CD4-positive, alpha-beta T cell treated with Interferon alpha-2 for 1 hour (primary cell): Measurements from ENCODE around the gene OSBPL3.

ENCODE experiments used
- DNase-seq, 2 donors: peaks; one replicate each; pipeline ENCODE4 v3.0.0-alpha.2; 2020 to 2022

The OSBPL3 gene

DNA sequence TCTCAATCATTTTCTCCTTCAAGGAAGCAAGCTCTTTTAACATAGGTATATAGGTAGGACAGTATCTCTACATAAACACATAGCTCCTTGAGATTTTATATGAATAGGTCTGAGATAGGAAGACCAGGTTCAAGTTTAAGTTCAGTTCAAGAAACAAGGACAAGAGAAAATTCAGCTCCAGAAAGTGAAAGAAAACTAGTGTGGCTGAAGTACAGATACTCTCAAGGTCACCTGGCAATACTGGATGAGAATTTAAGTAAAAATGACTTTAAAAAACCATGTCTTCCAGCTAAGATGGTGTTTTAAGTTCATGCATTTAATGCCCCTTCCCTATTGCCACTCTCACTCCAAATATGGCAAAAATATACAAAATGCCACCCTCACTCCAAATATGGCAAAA is 91.3 kb downstream of the OSBPL3 start:
- DNase-seq, result no peak

DNA sequence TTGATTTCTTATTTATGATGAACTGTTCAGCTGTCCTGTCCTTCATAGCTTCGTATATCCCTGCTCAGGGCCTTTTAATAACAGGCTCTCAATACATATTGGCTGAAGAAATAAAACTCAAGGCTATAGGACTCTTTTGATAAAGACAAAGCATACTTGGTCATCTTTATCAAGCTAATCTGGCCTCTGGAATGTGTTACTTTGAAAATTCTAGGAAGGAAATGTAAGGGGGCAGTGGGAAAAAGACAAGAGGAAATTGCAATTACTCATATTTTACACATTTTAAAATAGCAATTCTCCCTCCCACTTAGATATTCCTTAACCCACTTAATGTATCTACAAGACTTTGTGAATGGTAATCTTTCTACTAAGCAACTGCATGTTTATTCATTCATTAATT is 94.3 kb downstream of the OSBPL3 start:
- no peak for DNase-seq

DNA sequence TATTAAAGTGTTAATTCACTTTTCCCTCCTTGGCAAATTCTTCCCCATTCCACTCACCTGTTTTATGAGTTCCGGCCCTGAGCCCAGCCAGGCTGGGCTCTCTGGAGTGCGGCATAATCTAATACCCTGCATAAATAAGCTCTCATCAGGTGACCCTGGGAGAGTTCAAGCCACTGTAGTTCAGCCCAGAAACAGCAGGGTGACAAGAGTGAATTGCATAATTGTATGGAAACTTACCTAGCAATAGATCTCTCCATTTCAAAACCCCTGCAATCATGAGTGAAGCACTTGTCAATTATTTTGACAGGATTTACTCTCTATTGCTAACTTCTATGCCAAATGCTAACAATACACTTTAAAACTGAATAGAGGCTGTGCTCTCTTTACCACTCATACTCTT is 94.7 kb downstream of the OSBPL3 start:
- no peak for DNase-seq

DNA sequence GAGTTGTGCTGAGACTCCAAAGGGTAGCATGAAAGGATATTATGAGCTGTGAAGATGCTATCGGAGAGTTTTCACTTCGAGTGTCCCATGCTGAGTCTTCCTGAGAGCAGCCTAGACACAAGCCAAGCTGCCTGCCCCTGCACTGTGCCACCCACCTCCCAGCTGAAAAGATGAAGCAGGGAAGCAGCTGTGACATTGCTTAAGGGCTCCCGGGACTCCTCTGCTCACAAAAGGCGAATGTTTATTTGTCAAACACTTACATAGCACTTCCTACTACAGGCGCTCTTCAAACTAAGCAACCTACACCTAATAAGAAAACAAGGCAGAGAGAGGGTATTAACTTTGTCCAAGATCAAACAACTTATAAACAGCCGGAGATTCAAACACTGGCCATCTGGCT is 95.6 kb downstream of the OSBPL3 start:
- DNase-seq, result no peak

DNA sequence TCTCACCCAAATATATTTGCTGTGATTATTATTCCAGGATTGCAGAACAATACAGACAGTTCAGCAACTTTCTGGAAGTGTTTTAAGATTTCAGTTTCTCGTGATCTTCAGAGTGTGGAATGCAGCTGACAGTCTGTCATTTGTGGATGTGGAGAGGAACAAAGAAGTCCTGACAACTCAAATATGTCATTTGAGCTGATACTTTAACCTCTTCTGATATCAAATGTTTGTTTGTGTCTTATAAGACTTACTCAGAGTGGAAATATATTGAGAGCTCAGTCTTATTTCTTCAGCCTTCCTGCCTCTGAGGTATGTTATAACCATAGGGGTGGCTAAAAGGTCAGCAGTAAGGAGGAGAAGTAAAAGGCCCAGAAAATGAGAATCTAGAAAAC is 96.4 kb downstream of the OSBPL3 start:
- DNase-seq, result no peak

DNA sequence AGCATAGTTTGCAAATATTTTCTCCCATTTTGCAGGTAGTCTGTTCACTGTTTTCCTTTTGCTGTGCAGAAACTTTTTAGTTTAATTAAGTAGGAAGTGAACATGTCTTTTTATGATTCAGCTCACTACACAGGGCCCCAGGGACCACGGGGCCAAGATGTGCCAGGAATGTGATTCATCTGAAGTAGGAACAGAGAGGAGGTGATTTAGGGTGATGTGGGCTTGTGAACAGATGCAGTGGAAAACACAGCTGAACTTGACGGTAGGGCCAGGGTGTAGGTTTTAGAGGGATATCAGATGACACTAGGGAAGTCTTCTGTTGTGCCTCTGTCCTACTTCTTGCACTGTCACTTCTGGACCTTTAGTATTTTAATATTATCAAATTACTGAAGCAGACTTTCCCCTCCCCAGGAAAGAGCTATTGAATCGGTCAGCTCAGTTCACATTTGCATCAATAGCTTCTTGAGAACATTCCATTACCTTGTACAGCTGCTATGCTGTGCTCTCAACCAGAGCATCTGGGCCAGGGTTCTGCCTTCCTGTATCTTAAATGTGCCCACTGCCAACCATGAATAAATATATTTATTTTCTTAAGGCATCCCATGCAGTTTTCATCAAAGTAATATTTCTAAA is 96.9 kb downstream of the OSBPL3 start:
- DNase-seq, result no peak

DNA sequence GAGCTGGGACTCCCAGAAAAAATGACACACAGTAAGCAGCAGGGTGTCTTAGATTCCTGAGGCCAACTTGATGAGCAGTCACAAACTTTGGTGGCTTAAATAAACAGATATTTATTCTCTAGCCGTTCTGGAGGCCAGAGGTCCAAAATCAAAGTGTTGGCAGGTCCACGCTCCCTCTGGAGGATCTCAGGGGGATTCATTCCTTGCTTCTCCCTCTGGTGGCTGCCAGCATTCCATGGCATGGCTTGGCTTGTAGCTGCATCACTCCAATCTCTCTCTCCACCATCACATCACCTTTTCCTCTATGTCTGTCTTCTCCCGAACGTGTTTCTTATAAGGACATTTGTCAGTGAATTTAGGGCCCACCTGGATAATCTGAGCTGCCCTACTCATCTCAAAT is 98.4 kb downstream of the OSBPL3 start:
- no peak for DNase-seq

DNA sequence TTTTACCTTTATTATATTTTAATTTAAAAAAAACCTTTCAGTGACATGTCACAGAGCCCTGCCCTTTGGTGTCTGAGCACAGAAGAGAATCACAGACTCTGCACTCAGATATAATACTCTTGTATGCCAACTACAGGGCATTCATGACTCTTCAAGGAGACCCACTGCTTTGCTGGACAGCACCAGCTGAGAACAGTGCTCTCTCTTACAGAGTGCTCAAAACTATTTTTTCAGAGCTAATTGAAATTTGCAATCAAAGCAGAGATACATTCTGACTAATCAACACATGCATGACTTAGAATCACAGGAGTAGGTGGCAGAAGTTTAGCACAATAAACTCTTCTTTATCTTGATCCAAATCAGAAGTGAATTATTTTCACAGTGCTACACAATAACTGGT is 99.1 kb downstream of the OSBPL3 start:
- no peak for DNase-seq

DNA sequence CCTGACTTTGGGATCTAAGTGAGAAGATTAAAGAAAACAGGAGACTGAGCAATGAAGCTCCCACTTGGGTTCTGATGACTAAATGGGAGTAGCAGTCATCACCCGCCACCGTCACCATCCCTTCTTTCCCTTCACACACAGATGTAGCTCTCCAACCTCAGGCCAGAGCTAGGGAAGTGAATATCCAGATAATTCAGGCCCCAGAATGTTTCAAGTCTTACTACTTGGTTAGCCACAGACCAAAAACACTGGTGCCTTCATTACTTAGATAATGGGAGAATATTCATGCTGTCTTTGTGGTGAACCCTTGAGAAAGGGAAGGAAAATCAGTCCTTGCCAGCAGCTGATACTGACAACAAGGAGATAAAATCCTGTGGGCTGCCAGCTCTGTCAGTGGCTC is 100.7 kb downstream of the OSBPL3 start:
- no peak for DNase-seq

DNA sequence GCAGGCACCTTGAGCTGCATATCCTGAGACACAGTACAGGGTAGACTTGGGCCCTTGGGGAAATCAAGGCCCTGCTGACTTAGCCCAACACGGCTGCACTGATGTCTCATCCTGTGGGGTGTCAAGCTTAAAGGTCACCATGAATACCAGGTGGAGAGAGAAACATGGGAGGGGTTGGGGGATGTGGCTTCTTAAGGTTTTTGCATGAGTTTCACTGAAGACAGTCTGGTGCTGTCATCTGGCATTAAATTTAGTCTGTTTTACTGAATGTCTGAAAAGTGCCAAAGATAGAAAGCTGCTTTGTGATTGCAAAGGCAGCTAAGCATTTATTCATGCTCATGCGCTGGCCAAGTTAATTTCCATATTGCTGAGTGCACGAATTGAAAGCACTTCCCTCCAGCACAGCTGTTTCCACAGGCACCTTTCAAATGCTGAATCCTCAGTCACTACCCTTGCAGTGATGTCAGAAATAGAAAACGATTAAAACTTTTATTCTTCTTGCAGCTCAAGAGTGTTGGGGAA is 102.1 kb downstream of the OSBPL3 start:
- peak in 1 of 2 donors; percentile 7 for DNase-seq

DNA sequence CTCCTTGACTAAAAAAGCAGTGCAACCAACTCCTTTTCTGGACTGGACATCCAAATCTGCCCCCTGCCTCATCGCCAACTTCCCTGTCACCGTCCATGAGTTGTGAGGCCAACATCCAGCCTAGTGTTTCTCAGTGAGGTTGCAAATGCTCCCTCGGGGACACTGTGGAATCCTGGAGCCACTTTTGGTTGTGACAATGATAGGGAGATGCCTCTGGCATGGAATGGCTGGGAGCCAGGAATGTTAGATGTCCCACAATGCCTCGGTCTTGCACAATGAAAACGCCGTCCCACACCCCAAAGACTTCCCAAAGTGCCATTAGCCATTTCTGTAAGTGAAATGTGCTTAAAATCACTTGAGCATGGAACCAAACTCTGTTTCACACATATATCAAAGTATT is 105.2 kb downstream of the OSBPL3 start:
- no peak for DNase-seq

DNA sequence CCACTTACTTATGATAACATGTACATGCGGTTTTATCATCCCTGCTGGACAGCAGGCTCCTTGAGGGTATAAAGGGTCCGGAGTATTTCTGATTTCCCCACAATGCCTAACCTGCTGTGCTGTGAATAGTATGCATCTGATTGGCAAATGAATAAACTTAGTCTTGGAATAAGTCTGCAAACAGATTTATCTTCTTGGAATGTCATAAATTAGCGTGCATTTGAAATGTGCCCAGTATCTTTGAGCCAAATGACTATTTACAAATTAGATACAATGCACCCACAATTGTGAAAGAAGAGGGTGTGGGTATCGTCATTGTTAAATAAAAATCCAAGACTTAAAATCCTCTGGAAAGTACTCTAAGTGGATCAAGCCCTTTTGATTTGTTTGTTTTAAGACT is 106.0 kb downstream of the OSBPL3 start:
- DNase-seq, result no peak

DNA sequence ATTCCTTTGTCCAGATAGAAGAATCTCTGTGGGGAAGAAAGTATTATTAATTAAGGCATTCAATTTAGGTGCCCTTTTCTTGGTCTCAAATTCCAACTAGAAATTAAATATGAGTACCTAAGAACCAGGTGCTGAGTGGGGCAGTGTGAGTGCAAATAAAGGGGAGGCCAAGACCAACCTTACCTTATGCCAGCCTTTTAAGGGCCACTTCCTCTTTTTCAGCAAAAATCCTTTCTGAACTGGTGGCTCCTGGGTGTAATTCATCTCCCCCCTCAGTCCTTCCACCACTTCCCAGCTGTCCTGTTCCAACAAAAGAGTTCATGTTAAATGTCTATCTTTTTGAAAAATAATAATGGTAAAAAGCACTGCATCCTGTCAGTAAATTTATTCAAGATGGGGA is 108.2 kb downstream of the OSBPL3 start:
- DNase-seq, result no peak

DNA sequence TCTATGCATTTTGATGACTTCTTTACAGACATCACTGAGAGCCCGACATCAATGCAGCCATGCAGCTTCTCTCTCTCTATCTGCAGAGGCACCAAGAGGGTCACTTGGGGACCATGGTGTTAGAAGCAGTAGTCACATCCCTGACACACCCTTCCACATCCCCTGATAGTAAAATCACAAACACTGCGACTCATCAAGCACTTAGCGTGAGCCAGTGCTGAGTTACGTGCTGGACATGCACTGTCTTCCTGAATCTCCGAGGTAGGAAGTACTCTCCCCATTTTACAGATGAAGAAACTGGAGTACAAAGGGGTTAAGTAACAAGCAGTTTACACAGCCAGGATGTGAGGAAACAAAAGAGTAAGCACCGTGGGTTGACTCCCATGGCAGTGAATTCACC is 109.2 kb downstream of the OSBPL3 start:
- no peak for DNase-seq

DNA sequence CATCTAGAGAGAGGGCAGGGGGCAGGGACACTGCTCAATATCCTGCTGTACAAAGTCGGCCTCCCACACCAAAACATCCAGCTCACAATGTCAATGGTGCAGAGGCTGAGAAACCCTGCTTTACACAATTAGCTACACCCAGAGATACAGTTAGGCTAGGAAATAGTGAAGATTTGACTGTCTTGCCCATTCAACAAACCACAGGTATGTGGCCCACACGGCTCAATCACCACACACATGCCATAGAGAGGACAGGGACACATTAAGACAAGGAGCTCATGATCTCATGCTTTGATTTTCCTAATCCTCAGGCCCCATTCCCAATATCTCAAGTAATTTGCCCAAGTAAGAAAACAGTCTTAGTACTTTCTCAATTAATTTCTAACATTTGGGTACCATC is 110.4 kb downstream of the OSBPL3 start:
- no peak for DNase-seq

DNA sequence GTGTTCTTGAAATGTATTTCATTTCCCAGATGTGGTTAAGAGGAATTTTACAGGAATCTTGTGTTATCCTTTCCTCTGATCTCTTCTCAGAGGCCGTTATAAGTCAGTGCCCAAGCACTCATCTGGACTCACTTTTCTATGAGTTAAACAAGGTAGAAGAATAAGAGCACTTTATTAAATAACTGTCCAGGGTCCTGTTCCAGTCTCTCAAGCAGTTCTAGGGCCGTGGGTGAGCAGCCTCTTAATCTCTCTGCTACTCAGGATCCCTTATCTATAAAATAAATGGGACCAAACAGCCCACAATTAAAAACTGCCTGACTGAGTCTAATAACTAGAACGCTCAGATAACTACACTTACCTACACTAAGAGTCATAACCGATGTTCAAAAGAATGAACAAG is 111.2 kb downstream of the OSBPL3 start:
- DNase-seq, result no peak

DNA sequence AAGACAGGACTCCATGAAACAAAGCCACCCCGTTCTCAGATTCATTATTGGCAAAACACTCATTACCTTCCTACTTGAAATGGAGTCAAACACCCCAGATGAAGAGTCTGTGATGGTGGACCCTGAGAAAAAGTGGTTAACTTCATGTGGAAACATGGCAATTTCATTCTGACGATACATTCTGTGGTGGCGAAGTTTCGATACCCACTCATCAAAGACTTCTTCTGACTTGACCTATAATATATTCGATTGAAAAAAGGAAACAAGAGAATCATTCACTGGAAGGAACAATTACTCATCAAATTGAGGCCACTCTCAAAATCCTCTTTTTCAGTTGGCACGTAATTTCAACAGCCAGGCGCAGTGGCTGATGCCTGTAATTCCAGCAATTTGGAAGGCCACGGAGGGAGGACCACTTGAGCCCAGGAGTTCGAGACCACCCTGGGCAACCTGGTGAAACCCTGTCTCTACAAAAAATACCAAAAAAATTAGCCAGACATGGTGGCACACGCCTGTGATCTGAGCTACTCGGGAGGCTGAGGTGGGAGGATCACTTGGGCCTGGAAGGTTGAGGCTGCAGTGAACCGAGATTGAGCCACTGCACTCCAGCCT is 113.9 kb downstream of the OSBPL3 start:
- no peak for DNase-seq

DNA sequence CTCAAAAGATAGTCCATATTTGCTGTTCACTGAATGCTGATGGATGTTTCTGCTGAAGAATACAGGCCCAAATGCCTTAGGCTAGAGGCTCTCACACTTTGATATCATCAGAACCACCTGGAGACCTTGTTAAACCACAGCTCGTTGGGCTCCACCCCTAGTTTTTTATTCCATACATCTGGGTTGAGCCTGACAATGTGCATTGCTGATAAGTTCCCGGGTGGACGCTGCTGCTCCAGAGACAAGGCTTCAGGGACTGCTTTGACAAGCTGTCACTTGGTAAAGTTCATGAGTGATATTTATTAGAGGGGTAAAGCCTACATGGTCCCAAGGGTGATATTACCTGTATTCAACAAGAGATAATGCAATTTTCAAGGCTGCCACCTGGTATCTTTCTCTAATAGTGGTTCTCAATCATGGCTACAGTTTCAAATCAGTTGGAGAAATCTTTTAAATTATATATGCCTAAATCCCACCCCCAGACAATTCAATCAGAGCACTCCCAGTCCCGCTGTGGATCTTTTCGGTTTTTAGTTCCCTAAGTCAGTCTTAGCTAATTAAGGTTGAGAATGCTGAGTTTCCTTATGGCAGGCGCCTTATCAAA is 115.7 kb downstream of the OSBPL3 start:
- DNase-seq, result no peak

DNA sequence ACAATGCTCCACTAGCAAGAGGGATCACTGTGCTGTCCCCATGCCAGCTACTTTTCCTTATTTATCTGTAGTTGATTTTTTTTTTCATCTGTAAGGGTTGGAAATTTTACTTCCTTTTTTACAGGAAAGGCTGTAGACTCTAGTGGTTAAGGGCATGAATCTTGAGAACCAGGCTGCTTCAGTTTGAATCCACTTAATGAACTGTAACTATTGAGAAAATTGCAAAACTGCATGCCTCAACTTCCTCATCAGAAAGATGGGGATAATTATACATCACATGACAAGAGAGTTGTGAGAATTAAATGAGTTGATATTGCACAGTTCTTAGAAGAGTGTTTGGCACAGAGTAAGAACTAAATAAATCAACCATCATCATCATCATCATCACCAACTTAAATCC is 116.4 kb downstream of the OSBPL3 start:
- no peak for DNase-seq

DNA sequence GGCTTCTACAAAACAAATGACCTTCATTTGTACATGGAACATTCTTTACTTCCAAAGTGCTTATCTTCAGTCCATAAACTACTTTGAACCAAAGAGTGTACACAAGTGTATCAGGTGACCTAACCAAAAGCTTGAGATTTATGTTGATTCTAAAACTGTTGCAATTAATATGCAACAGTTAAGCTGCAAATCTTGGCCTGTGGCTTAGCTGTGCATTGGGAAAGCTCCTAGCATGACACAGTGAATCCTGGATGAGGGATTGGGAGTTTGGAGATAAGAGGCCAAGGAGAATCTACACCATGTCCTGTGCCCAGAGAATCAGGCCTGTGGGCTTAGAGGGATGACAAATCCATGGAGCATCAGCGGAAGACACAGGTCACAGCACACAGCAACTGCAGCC is 117.5 kb downstream of the OSBPL3 start:
- no peak for DNase-seq

DNA sequence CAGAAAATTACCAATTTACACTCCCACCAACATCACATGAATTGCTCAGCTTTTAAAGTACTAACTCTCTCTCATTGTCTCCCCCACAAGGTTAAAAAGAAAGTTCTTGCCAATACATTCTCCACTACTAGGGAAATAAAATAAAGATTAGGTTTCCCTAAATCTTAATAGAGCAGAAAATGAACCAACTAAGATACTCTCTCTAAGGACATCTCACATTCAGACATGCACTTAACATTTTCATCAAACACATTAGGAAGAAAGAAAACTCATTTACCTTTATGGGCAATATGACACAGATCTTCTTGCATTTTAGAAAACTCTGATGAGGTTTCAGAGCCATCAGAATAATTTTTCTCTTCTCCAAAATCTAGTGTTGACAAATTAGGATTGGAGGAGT is 118.6 kb downstream of the OSBPL3 start:
- DNase-seq, result no peak

DNA sequence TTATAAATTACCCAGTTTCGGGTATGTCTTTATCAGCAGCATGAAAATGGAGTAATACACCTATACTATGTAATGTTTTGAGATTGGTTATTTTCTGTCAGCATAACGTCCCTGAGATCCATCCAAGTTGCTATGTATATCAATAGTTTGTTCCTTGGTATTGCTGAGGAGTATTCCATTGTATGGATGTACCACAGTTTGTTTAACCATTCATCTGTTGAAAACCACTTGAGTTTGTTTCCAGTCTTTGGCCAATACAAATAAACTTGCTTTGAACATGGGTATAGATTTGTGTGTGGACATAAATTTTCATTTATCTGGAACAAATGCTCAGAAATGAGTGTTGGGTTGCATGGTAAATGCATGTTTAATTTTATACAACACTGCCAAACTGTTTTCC is 119.4 kb downstream of the OSBPL3 start:
- no peak for DNase-seq

DNA sequence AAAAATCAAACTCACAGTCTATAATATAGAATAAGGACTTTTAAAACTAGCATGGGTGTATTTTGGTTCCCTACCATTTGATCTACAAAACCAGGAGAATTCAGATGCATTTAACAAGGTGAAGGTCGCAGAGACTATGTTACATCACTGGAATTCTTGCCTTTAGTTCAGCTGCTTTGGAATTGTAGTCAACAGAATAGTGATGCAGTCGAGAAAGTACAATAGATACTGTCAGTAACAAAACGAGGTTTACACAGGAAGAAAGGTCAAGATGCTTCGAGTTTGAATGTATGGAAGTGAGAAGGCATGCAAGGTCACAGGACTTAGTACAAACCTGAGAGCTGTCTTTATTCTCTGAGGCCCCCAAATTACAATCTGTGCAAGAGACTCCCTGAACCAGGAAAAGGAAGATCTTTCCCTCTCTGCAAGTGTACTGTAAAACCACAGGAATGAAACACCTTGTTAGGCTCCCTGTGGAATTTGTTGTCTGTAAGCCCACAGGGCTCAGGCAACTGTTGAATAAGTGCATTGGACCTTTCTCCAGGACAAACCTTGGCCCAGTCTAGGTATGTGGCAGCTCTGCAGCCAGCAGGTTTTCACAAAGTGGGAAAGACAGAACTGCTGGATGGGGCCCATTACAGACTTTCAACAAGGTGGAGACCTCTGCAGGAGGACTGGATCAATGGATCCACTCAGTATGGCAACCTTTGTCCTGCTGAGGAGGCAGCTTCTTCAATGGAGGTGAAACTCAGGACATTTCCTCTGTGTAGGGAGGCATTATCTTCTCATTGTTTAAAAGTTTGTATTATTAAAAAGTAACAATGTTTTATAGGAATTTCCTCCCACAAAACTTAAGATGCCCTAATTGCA is 121.6 kb downstream of the OSBPL3 start:
- no peak for DNase-seq

DNA sequence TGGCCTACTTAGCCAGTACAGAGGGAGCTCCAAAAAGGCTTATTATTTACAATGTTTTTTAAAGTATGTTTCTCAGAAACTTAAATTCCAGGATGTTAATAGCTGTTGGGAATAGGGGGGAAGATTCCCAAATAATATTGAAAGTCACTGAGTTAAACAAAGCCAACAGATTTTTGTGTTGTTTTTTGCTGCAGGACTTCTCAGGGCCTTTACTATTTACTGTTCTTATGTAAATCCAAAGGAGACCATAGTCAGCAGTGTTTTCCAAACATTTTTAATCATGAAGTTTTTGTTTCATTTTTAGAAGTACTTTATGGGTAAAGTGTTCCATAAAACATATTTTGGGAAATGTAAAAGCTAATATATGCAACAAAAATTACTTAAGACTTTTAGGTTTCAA is 122.4 kb downstream of the OSBPL3 start:
- no peak for DNase-seq
